Natural killer cell treated with Interleukin-12 subunit alpha and Interleukin-12 subunit beta and Interleukin-15 and Interleukin-18, amount 100 ng/mL, for 72 hours (primary cell): Measurements from ENCODE around the gene LELP1. TPM values are rescaled to one million over a fixed set of nuclear protein-coding genes. Genes with fewer than 3 reads are reported as not detected.
"Not testable (repeated sequence)": the region's sequence is repeated elsewhere in the genome, so short reads cannot be mapped to it uniquely, and the experiment has no call there.

Experiments
- ATAC-seq, 2 donors: fragments of 150-1000 bp; cut with Tn5 transposase in 1 of 2; sonication (Bioruptor Pico), chemical (Tn5 transposase) in 1 of 2; 2 replicates each; pipeline ENCODE4 v1.10.0; 2021
- DNase-seq: peaks from one replicate; pipeline ENCODE4 v3.0.0; 2022; ENCODE audit warnings: low spot score
- H3K27ac Mint-ChIP-seq, 2 donors: 1 replicate in 1 of 2; 2 replicates in 1 of 2; pipeline ENCODE4 v1.8.0; 2022; ENCODE audit warnings: mixed read lengths in 2 of 2, mild to moderate bottlenecking in 1 of 2, moderate library complexity in 1 of 2
- H3K27me3 Mint-ChIP-seq, 2 donors: 1 replicate in 1 of 2; 2 replicates in 1 of 2; pipeline ENCODE4 v1.8.0; 2022; ENCODE audit warnings: mixed read lengths in 2 of 2
- H3K36me3 Mint-ChIP-seq: one replicate; pipeline ENCODE4 v1.8.0; 2022; ENCODE audit warnings: mixed read lengths
- H3K4me1 Mint-ChIP-seq, 2 donors: 1 replicate in 1 of 2; 2 replicates in 1 of 2; pipeline ENCODE4 v1.8.0; 2022; ENCODE audit warnings: low read depth in 2 of 2, mixed read lengths in 2 of 2, mild to moderate bottlenecking in 1 of 2
- H3K4me3 Mint-ChIP-seq: one replicate; pipeline ENCODE4 v1.8.0; 2022; ENCODE audit warnings: mixed read lengths
- H3K9me3 Mint-ChIP-seq: 2 replicates; pipeline ENCODE4 v1.8.0; 2022; ENCODE audit warnings: mixed read lengths
- total RNA-seq, 2 donors: library from RNA; stranded (reverse); gene quantifications; one replicate each; pipeline ENCODE4 v1.2.3, GENCODE V29; 2022

Gene LELP1
- total RNA-seq, 2 donors from 2014 or later: not detected

- Mint-ChIP-seq H3K27me3 (peaks cover 26 to 48% of the 10 kb centered on the region in 2 donors), H3K9me3 (no peaks in the 10 kb centered on the region), H3K4me3 (no peak overlapping the region), H3K4me1 (no peaks in the 10 kb centered on the region), H3K27ac (no peak overlapping the region), H3K36me3 (no peaks in the 10 kb centered on the region)
- DNase-seq: no peak
- ATAC-seq: no peak
Observed at GRCh38 chr1:153213519-153213918, 10.3 kb downstream of the LELP1 start.

GRCh38 chr1:153217212-153217611 lies 14.0 kb downstream of the LELP1 start, which contains the start of gene PRR9:
Gene PRR9 (plus strand): TSS chr1:153217584. CDS start chr1:153218145, 561 bp downstream.
- H3K27me3 Mint-ChIP-seq: peaks cover 24 to 37% of the 10 kb centered on the region in 2 donors
- ATAC-seq: peak in 1 of 2 donors; percentile 7
- no peaks in the 10 kb centered on the region for H3K36me3 Mint-ChIP-seq
- no peak for DNase-seq
- H3K27ac Mint-ChIP-seq: no peak within 1 kb of the TSS
- no peaks in the 10 kb centered on the region for H3K4me1 Mint-ChIP-seq
- H3K4me3 Mint-ChIP-seq: no peak within 1 kb of the TSS
- H3K9me3 Mint-ChIP-seq: no peaks in the 10 kb centered on the region

- H3K27me3 Mint-ChIP-seq: peaks cover 20 to 31% of the 10 kb centered on the region in 2 donors
- H3K9me3 Mint-ChIP-seq: no peaks in the 10 kb centered on the region
- H3K36me3 Mint-ChIP-seq: no peaks in the 10 kb centered on the region
- H3K27ac Mint-ChIP-seq: no peak overlapping the region
- no peak overlapping the region for H3K4me3 Mint-ChIP-seq
- no peak for ATAC-seq
- H3K4me1 Mint-ChIP-seq: no peaks in the 10 kb centered on the region
- no peak for DNase-seq
Observed at GRCh38 chr1:153217744-153218416, 14.7 kb downstream of the LELP1 start.

- Mint-ChIP-seq H3K9me3 (no peaks in the 10 kb centered on the region), H3K4me3 (no peak overlapping the region), H3K27ac (no peak overlapping the region), H3K27me3 (peaks cover 16 to 27% of the 10 kb centered on the region in 2 donors), H3K36me3 (no peaks in the 10 kb centered on the region), H3K4me1 (no peaks in the 10 kb centered on the region)
- ATAC-seq (no peak), DNase-seq (no peak)
Observed at GRCh38 chr1:153220606-153221303, 17.5 kb downstream of the LELP1 start.

GRCh38 chr1:153223040-153223891 lies 20.0 kb downstream of the LELP1 start:
- peaks cover 8 to 13% of the 10 kb centered on the region in 2 donors for H3K27me3 Mint-ChIP-seq

GRCh38 chr1:153227810-153228209 lies 24.6 kb downstream of the LELP1 start:
- H3K4me1 Mint-ChIP-seq: no peaks in the 10 kb centered on the region
- H3K27ac Mint-ChIP-seq: no peak overlapping the region
- H3K27me3 Mint-ChIP-seq: peaks cover 16 to 24% of the 10 kb centered on the region in 2 donors
- H3K9me3 Mint-ChIP-seq: no peaks in the 10 kb centered on the region
- no peak overlapping the region for H3K4me3 Mint-ChIP-seq
- no peak for DNase-seq
- H3K36me3 Mint-ChIP-seq: no peaks in the 10 kb centered on the region
- ATAC-seq: no peak

More at GRCh38 chr1:153223040-153223891, 20.0 kb downstream of the LELP1 start:
- H3K9me3 Mint-ChIP-seq, H3K4me1 Mint-ChIP-seq, DNase-seq, H3K36me3 Mint-ChIP-seq, H3K4me3 Mint-ChIP-seq, H3K27ac Mint-ChIP-seq: not testable (repeated sequence)
- ATAC-seq: peak; percentile 55 to 71

GRCh38 chr1:153228491-153228890 lies 25.3 kb downstream of the LELP1 start:
- H3K27me3 Mint-ChIP-seq: peaks cover 16 to 25% of the 10 kb centered on the region in 2 donors
- no peak for DNase-seq
- H3K4me3 Mint-ChIP-seq: no peak overlapping the region
- no peaks in the 10 kb centered on the region for H3K4me1 Mint-ChIP-seq
- no peak for ATAC-seq
- no peaks in the 10 kb centered on the region for H3K9me3 Mint-ChIP-seq
- no peaks in the 10 kb centered on the region for H3K36me3 Mint-ChIP-seq
- H3K27ac Mint-ChIP-seq: no peak overlapping the region

- not testable (repeated sequence) for DNase-seq, H3K27ac Mint-ChIP-seq, H3K9me3 Mint-ChIP-seq, H3K4me1 Mint-ChIP-seq, H3K4me3 Mint-ChIP-seq, H3K36me3 Mint-ChIP-seq
- peak; percentile 25 to 55 for ATAC-seq
- H3K27me3 Mint-ChIP-seq: peaks cover 14 to 21% of the 10 kb centered on the region in 2 donors
Observed at GRCh38 chr1:153229076-153229829, 26.0 kb downstream of the LELP1 start.

GRCh38 chr1:153231363-153231762 lies 28.1 kb downstream of the LELP1 start:
- no peak for DNase-seq
- H3K27me3 Mint-ChIP-seq: peaks cover 19 to 33% of the 10 kb centered on the region in 2 donors
- ATAC-seq: no peak

GRCh38 chr1:153231785-153232184 lies 28.6 kb downstream of the LELP1 start:
- no peak for DNase-seq
- H3K27ac Mint-ChIP-seq: no peak overlapping the region
- no peak for ATAC-seq
- H3K4me3 Mint-ChIP-seq: no peak overlapping the region
- H3K36me3 Mint-ChIP-seq: no peaks in the 10 kb centered on the region
- no peaks in the 10 kb centered on the region for H3K9me3 Mint-ChIP-seq
- H3K4me1 Mint-ChIP-seq: no peaks in the 10 kb centered on the region
- H3K27me3 Mint-ChIP-seq: peaks cover 19 to 36% of the 10 kb centered on the region in 2 donors

More at GRCh38 chr1:153231363-153231762, 28.1 kb downstream of the LELP1 start:
- Mint-ChIP-seq H3K4me3 (no peak overlapping the region), H3K36me3 (no peaks in the 10 kb centered on the region), H3K27ac (no peak overlapping the region), H3K9me3 (no peaks in the 10 kb centered on the region), H3K4me1 (no peaks in the 10 kb centered on the region)

GRCh38 chr1:153232553-153232952 lies 29.3 kb downstream of the LELP1 start:
- Mint-ChIP-seq H3K27me3 (peaks cover 19 to 44% of the 10 kb centered on the region in 2 donors), H3K4me3 (no peak overlapping the region), H3K27ac (no peak overlapping the region), H3K4me1 (no peaks in the 10 kb centered on the region), H3K9me3 (no peaks in the 10 kb centered on the region), H3K36me3 (no peaks in the 10 kb centered on the region)
- ATAC-seq (no peak), DNase-seq (no peak)

GRCh38 chr1:153233448-153233847 lies 30.2 kb downstream of the LELP1 start:
- ATAC-seq (no peak), DNase-seq (no peak)
- H3K9me3 Mint-ChIP-seq: no peaks in the 10 kb centered on the region
- H3K4me3 Mint-ChIP-seq: no peak overlapping the region
- peaks cover 22 to 53% of the 10 kb centered on the region in 2 donors for H3K27me3 Mint-ChIP-seq
- no peaks in the 10 kb centered on the region for H3K4me1 Mint-ChIP-seq
- no peak overlapping the region for H3K27ac Mint-ChIP-seq
- H3K36me3 Mint-ChIP-seq: no peaks in the 10 kb centered on the region

GRCh38 chr1:153238527-153238926 lies 35.3 kb downstream of the LELP1 start:
- Mint-ChIP-seq H3K27ac (no peak overlapping the region), H3K9me3 (no peaks in the 10 kb centered on the region), H3K36me3 (no peaks in the 10 kb centered on the region), H3K27me3 (peaks cover 19 to 41% of the 10 kb centered on the region in 2 donors), H3K4me3 (no peak overlapping the region), H3K4me1 (no peaks in the 10 kb centered on the region)
- DNase-seq (no peak), ATAC-seq (no peak)
